CD8-positive, alpha-beta memory T cell (primary cell): ENCODE results near the gene DCUN1D1. TPM values are rescaled to one million over a fixed set of nuclear protein-coding genes. Genes with fewer than 3 reads are reported as not detected.

Experiments
- CTCF ChIA-PET: fragments of 350-600 bp; sonication (Branson Sonifier 250); formaldehyde crosslinking; loops from one replicate; lab custom pipeline; 2021; ENCODE audit warnings: antibody characterized with exemption; lab: Charles Lee
- POLR2A ChIA-PET: fragments of 350-600 bp; sonication (Branson Sonifier 250); formaldehyde crosslinking; loops from one replicate; lab custom pipeline; 2021; ENCODE audit warnings: antibody characterized with exemption; lab: Charles Lee
- DNase-seq, 5 donors: peaks; one replicate each; pipeline versions ENCODE4 v3.0.0 to v3.0.0-alpha.2; 2020 to 2022; ENCODE audit warnings: mixed read lengths in 1 of 5
- H3K27ac ChIP-seq: one replicate; pipeline ENCODE4 v1.7.0; 2013; ENCODE audit warnings: low read depth, mild to moderate bottlenecking, low read length, moderate library complexity
- H3K27me3 ChIP-seq: 2 replicates; pipeline ENCODE4 v1.7.0; 2013; ENCODE audit warnings: low read length, mild to moderate bottlenecking; ENCODE audit not compliant: insufficient read depth, poor library complexity, severe bottlenecking
- H3K36me3 ChIP-seq: 2 replicates; pipeline ENCODE4 v1.7.0; 2013; ENCODE audit warnings: mild to moderate bottlenecking, low read length, moderate library complexity; ENCODE audit not compliant: insufficient read depth
- H3K4me1 ChIP-seq: 2 replicates; pipeline ENCODE4 v1.7.0; 2013; ENCODE audit warnings: mild to moderate bottlenecking, low read length, moderate library complexity; ENCODE audit not compliant: insufficient read depth
- H3K4me3 ChIP-seq: 2 replicates; pipeline ENCODE4 v1.7.0; 2013; ENCODE audit warnings: mild to moderate bottlenecking, low read length
- H3K9me3 ChIP-seq: 2 replicates; pipeline ENCODE4 v1.7.0; 2013; ENCODE audit warnings: mild to moderate bottlenecking, low read length
- H3K27ac Mint-ChIP-seq, 8 donors: one replicate each; pipeline ENCODE4 v1.8.0; 2020 to 2021; ENCODE audit warnings: mixed read lengths in 8 of 8, mild to moderate bottlenecking in 6 of 8, inconsistent platforms in 3 of 8, moderate library complexity in 3 of 8
- H3K27me3 Mint-ChIP-seq, 2 donors: one replicate each; pipeline ENCODE4 v1.8.0; 2020 to 2021; ENCODE audit warnings: mixed read lengths in 2 of 2, mild to moderate bottlenecking in 1 of 2, moderate library complexity in 1 of 2
- H3K36me3 Mint-ChIP-seq, 3 donors: one replicate each; pipeline ENCODE4 v1.8.0; 2020 to 2021; ENCODE audit warnings: mixed read lengths in 3 of 3, inconsistent platforms in 1 of 3, mild to moderate bottlenecking in 1 of 3
- H3K4me1 Mint-ChIP-seq, 3 donors: one replicate each; pipeline ENCODE4 v1.8.0; 2020 to 2021; ENCODE audit warnings: mixed read lengths in 3 of 3, inconsistent platforms in 1 of 3, mild to moderate bottlenecking in 1 of 3
- H3K4me3 Mint-ChIP-seq, 7 donors: one replicate each; pipeline ENCODE4 v1.8.0; 2020 to 2021; ENCODE audit warnings: mixed read lengths in 7 of 7, mild to moderate bottlenecking in 6 of 7, moderate library complexity in 4 of 7, inconsistent platforms in 2 of 7
- H3K9me3 Mint-ChIP-seq, 5 donors: one replicate each; pipeline ENCODE4 v1.8.0; 2020 to 2022; ENCODE audit warnings: mixed read lengths in 5 of 5, mild to moderate bottlenecking in 3 of 5, moderate library complexity in 2 of 5, inconsistent platforms in 1 of 5
- polyA plus RNA-seq: library from polyadenylated mRNA; unstranded; fragments of 300-500 nt; fragmentation: Illumina TruSeq; gene quantifications from one replicate; pipeline ENCODE4 v1.2.3, GENCODE V29; 2021
- total RNA-seq, 2 experiments: library from RNA; stranded (reverse); gene quantifications; one replicate each; pipeline ENCODE4 v1.2.3, GENCODE V29; 2021

The DCUN1D1 gene
- total and polyA plus RNA-seq, 3 experiments from 2014 or later: 30.9 to 61.3 (median 55.4) TPM

GRCh38 chr3:182941719-182942118, 38.6 kb downstream of the DCUN1D1 start:
- ChIA-PET CTCF (interaction anchor here (1.0 kb wide), 1 partner anchor 37 kb away, joined by 3 read pairs; no protein-coding TSS in a partner anchor), POLR2A (no interaction called here)
- H3K9me3 Mint-ChIP-seq: no peaks in the 10 kb centered on the region
- no peak overlapping the region for H3K4me3 Mint-ChIP-seq
- peaks cover 6% of the 10 kb centered on the region for H3K4me1 ChIP-seq
- no peaks in the 10 kb centered on the region for H3K27me3 ChIP-seq
- no peak overlapping the region for H3K27ac Mint-ChIP-seq
- H3K4me3 ChIP-seq: no peak overlapping the region
- no peak overlapping the region for H3K27ac ChIP-seq
- no peak for DNase-seq
- H3K9me3 ChIP-seq: no peaks in the 10 kb centered on the region
- H3K36me3 Mint-ChIP-seq: peaks cover 0 to 29% (median 15%) of the 10 kb centered on the region in 3 donors
- no peaks in the 10 kb centered on the region for H3K27me3 Mint-ChIP-seq
- H3K36me3 ChIP-seq: peaks cover 10% of the 10 kb centered on the region
- peaks cover 16 to 30% (median 26%) of the 10 kb centered on the region in 3 donors for H3K4me1 Mint-ChIP-seq

GRCh38 chr3:182940266-182940808, 40.0 kb downstream of the DCUN1D1 start:
- peaks cover 15 to 43% (median 40%) of the 10 kb centered on the region in 3 donors for H3K4me1 Mint-ChIP-seq
- DNase-seq: no peak
- H3K9me3 ChIP-seq: no peaks in the 10 kb centered on the region
- peaks cover 3% of the 10 kb centered on the region for H3K36me3 ChIP-seq
- H3K27me3 ChIP-seq: no peaks in the 10 kb centered on the region
- POLR2A ChIA-PET: no interaction called here
- H3K9me3 Mint-ChIP-seq: no peaks in the 10 kb centered on the region
- peaks cover 6% of the 10 kb centered on the region for H3K4me1 ChIP-seq
- H3K36me3 Mint-ChIP-seq: peaks cover 0 to 16% (median 5%) of the 10 kb centered on the region in 3 donors
- peak overlapping the region in 4 of 8 donors; percentile 36 to 63 (median 50) for H3K27ac Mint-ChIP-seq
- no peak overlapping the region for H3K27ac ChIP-seq
- CTCF ChIA-PET: no interaction called here
- H3K4me3 Mint-ChIP-seq: no peak overlapping the region
- H3K4me3 ChIP-seq: no peak overlapping the region
- no peaks in the 10 kb centered on the region for H3K27me3 Mint-ChIP-seq

GRCh38 chr3:182937293-182938051, 42.9 kb downstream of the DCUN1D1 start:
- Histone ChIP-seq H3K36me3 (no peaks in the 10 kb centered on the region), H3K9me3 (no peaks in the 10 kb centered on the region), H3K27ac (no peak overlapping the region), H3K4me3 (no peak overlapping the region), H3K4me1 (peaks cover 6% of the 10 kb centered on the region), H3K27me3 (no peaks in the 10 kb centered on the region)
- Mint-ChIP-seq H3K27me3 (no peaks in the 10 kb centered on the region), H3K27ac (peak overlapping the region in 3 of 8 donors; percentile 15 to 33 (median 19)), H3K4me3 (peak overlapping the region in 2 of 7 donors; percentile 20 to 54), H3K9me3 (peaks cover 0 to 8% (median 4%) of the 10 kb centered on the region in 5 donors), H3K4me1 (peaks cover 17 to 49% (median 46%) of the 10 kb centered on the region in 3 donors), H3K36me3 (peaks cover 1 to 9% (median 2%) of the 10 kb centered on the region in 3 donors)
- POLR2A ChIA-PET: no interaction called here
- CTCF ChIA-PET: no interaction called here
- DNase-seq: no peak

GRCh38 chr3:182936918-182937285, 43.4 kb downstream of the DCUN1D1 start:
- DNase-seq: no peak
- Mint-ChIP-seq H3K4me3 (no peak overlapping the region), H3K27ac (peak overlapping the region in 1 of 8 donors; percentile 18), H3K9me3 (peaks cover 3 to 11% (median 7%) of the 10 kb centered on the region in 5 donors), H3K36me3 (peaks cover 1 to 13% (median 4%) of the 10 kb centered on the region in 3 donors), H3K27me3 (no peaks in the 10 kb centered on the region), H3K4me1 (peaks cover 17 to 49% (median 46%) of the 10 kb centered on the region in 3 donors)
- POLR2A ChIA-PET: no interaction called here
- CTCF ChIA-PET: no interaction called here
- no peak overlapping the region for H3K4me3 ChIP-seq
- no peak overlapping the region for H3K27ac ChIP-seq
- no peaks in the 10 kb centered on the region for H3K27me3 ChIP-seq
- peaks cover 6% of the 10 kb centered on the region for H3K4me1 ChIP-seq
- H3K9me3 ChIP-seq: no peaks in the 10 kb centered on the region
- no peaks in the 10 kb centered on the region for H3K36me3 ChIP-seq

GRCh38 chr3:182936239-182936917, 44.0 kb downstream of the DCUN1D1 start:
- CTCF ChIA-PET: no interaction called here

GRCh38 chr3:182935803-182936202, 44.5 kb downstream of the DCUN1D1 start:
- Mint-ChIP-seq H3K4me3 (no peak overlapping the region), H3K36me3 (peaks cover 3 to 19% (median 7%) of the 10 kb centered on the region in 3 donors), H3K27me3 (no peaks in the 10 kb centered on the region), H3K27ac (peak overlapping the region in 3 of 8 donors; percentile 5 to 61 (median 36)), H3K4me1 (peaks cover 17 to 48% (median 46%) of the 10 kb centered on the region in 3 donors), H3K9me3 (peaks cover 5 to 14% (median 10%) of the 10 kb centered on the region in 5 donors)
- ChIA-PET POLR2A (no interaction called here), CTCF (no interaction called here)
- Histone ChIP-seq H3K4me3 (no peak overlapping the region), H3K4me1 (peaks cover 6% of the 10 kb centered on the region), H3K27ac (no peak overlapping the region), H3K36me3 (no peaks in the 10 kb centered on the region), H3K27me3 (no peaks in the 10 kb centered on the region), H3K9me3 (no peaks in the 10 kb centered on the region)
- DNase-seq: no peak

More at GRCh38 chr3:182936239-182936917, 44.0 kb downstream of the DCUN1D1 start:
- Mint-ChIP-seq H3K9me3 (peaks cover 5 to 14% (median 10%) of the 10 kb centered on the region in 5 donors), H3K36me3 (peaks cover 3 to 18% (median 4%) of the 10 kb centered on the region in 3 donors), H3K27me3 (no peaks in the 10 kb centered on the region), H3K4me3 (no peak overlapping the region), H3K4me1 (peaks cover 17 to 49% (median 46%) of the 10 kb centered on the region in 3 donors), H3K27ac (peak overlapping the region in 3 of 8 donors; percentile 18 to 61 (median 36))
- Histone ChIP-seq H3K27ac (no peak overlapping the region), H3K36me3 (no peaks in the 10 kb centered on the region), H3K4me1 (peaks cover 6% of the 10 kb centered on the region), H3K27me3 (no peaks in the 10 kb centered on the region), H3K4me3 (no peak overlapping the region), H3K9me3 (no peaks in the 10 kb centered on the region)
- POLR2A ChIA-PET: no interaction called here
- DNase-seq: no peak

GRCh38 chr3:182925944-182926337, 54.4 kb downstream of the DCUN1D1 start:
- H3K4me3 Mint-ChIP-seq: no peak overlapping the region
- no peaks in the 10 kb centered on the region for H3K27me3 Mint-ChIP-seq
- no peak overlapping the region for H3K4me3 ChIP-seq
- no peaks in the 10 kb centered on the region for H3K4me1 ChIP-seq
- H3K27me3 ChIP-seq: no peaks in the 10 kb centered on the region
- ChIA-PET CTCF (interaction anchor here (1.1 kb wide), 1 partner anchor 10 kb away, joined by 3 read pairs; no protein-coding TSS in a partner anchor), POLR2A (no interaction called here)
- peak overlapping the region in 1 of 8 donors; percentile 38 for H3K27ac Mint-ChIP-seq
- no peak for DNase-seq
- peaks cover 9 to 41% (median 22%) of the 10 kb centered on the region in 3 donors for H3K36me3 Mint-ChIP-seq
- H3K9me3 Mint-ChIP-seq: peaks cover 0 to 4% (median 0%) of the 10 kb centered on the region in 5 donors
- H3K9me3 ChIP-seq: no peaks in the 10 kb centered on the region
- peaks cover 3 to 21% (median 15%) of the 10 kb centered on the region in 3 donors for H3K4me1 Mint-ChIP-seq
- H3K36me3 ChIP-seq: no peaks in the 10 kb centered on the region
- no peak overlapping the region for H3K27ac ChIP-seq
